ENCODE data around the gene ITGB3BP.

The ITGB3BP gene

DNA sequence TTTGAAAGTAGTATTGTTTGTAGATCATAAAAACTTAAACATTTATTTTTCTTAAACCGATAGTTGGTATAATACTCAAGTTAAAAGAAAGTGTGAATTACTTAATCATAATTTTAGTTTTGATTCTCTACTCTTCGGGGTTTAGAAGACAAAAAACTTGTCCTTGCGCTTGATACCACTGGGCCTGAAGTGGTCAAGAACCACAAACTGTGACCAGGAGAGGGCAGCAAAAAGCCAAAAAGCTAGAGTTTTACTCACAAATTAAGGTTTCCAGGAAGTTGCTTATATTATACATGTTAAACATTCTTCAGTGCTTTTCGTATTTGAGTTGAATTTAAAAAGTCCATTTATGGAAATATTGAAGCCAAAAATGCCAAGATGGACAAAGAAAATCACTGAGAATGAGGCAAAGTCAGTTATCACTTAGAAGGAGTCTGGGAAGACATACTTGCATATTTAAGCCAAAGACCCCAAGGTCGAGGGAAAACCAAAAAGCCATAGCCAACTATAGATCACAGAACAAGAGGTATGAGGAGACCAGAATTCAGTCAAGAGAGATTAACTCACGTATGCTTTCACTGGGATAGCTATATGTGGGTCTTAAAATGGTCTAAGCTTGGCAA lies 34.5 kb upstream of the ITGB3BP start:
- DNase-seq (ENCODE audit: low read depth), result no peak
- peak; percentile 67 for TF ChIP-seq CTCF (IDR thresholded peaks at IDR 0.05; ENCODE audit: control insufficient read depth, insufficient read depth, low read depth, low read length, missing control alignments)
- no peak overlapping the region for H3K4me3 ChIP-seq (ENCODE audit: control insufficient read depth, low read depth, low read length)

- no peak overlapping the region for H3K4me3 ChIP-seq (ENCODE audit: control insufficient read depth, low read depth, low read length)
- no peak for TF ChIP-seq CTCF (IDR thresholded peaks at IDR 0.05; ENCODE audit: control insufficient read depth, insufficient read depth, low read depth, low read length, missing control alignments)
- no peak for DNase-seq (ENCODE audit: low read depth)
These were observed 32.5 kb upstream of the ITGB3BP start for GRCh38 chr1:63555480-63555879.

DNA sequence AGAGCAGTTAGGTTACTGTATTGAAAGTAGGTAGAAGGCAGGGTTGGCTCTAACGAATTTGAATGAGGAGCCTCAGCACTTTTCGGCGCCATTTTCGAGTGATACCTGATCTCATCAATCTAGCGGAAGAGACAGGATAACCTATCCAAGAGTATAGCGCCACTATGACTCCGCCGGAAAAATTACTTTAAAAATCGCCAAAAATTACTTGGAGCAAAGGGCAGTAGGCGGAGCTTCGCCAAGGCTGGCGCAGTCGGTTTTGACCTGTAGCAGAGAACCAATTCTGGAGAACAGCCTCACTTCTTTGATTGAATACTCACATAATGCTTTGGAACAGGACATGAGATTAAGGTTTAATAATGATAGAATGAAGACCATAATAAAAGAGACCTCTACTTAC lies 25.9 kb upstream of the ITGB3BP start:
- H3K4me3 ChIP-seq (ENCODE audit: control insufficient read depth, low read depth, low read length), result peak overlapping the region; percentile 16; the same call in 1 of the 2 replicates
- DNase-seq (ENCODE audit: low read depth), result no peak
- TF ChIP-seq CTCF (IDR thresholded peaks at IDR 0.05; ENCODE audit: control insufficient read depth, insufficient read depth, low read depth, low read length, missing control alignments), result no peak

GRCh38 chr1:63548303-63548702 lies 25.3 kb upstream of the ITGB3BP start:
- no peak for DNase-seq (ENCODE audit: low read depth)
- TF ChIP-seq CTCF (IDR thresholded peaks at IDR 0.05; ENCODE audit: control insufficient read depth, insufficient read depth, low read depth, low read length, missing control alignments), result no peak
- H3K4me3 ChIP-seq (ENCODE audit: control insufficient read depth, low read depth, low read length), result no peak overlapping the region

- TF ChIP-seq CTCF (IDR thresholded peaks at IDR 0.05; ENCODE audit: control insufficient read depth, insufficient read depth, low read depth, low read length, missing control alignments), result no peak
- no peak overlapping the region for H3K4me3 ChIP-seq (ENCODE audit: control insufficient read depth, low read depth, low read length)
- peak; percentile 45 for DNase-seq (ENCODE audit: low read depth)
These were observed 24.7 kb upstream of the ITGB3BP start for GRCh38 chr1:63547621-63548294.

GRCh38 chr1:63545780-63546179 lies 22.8 kb upstream of the ITGB3BP start:
- H3K4me3 ChIP-seq (ENCODE audit: control insufficient read depth, low read depth, low read length), result no peak overlapping the region
- no peak for TF ChIP-seq CTCF (IDR thresholded peaks at IDR 0.05; ENCODE audit: control insufficient read depth, insufficient read depth, low read depth, low read length, missing control alignments)
- DNase-seq (ENCODE audit: low read depth), result no peak
